H1 (cell line): ENCODE data around the gene ZMYM2. TPM values are rescaled to one million over a fixed set of nuclear protein-coding genes. Genes with fewer than 3 reads are reported as not detected.

ENCODE experiments used
- CEBPB ChIP-seq: IDR thresholded peaks from 2 replicates; pipeline ENCODE4 v1.6.1; 2012; ENCODE audit warnings: low read depth, low read length
- EZH2 ChIP-seq: fragments of 200-600 bp; sonication (generic); IDR thresholded peaks from 2 replicates; pipeline ENCODE4 v1.7.1; 2012; ENCODE audit warnings: low read depth, mild to moderate bottlenecking, moderate library complexity, low read length, inconsistent platforms; ENCODE audit not compliant: severe bottlenecking
- FOSL1 ChIP-seq: IDR thresholded peaks from 2 replicates; pipeline ENCODE4 v1.6.1; 2011; ENCODE audit warnings: mild to moderate bottlenecking, low read depth, low read length, moderate library complexity; ENCODE audit not compliant: insufficient read depth
- NRF1 ChIP-seq: IDR thresholded peaks from 2 replicates; pipeline ENCODE4 v1.6.1; 2011; ENCODE audit warnings: mild to moderate bottlenecking, low read depth, low read length, improper control_type of control experiment
- RAD21 ChIP-seq, 2 experiments: IDR thresholded peaks in 1 of 2; conservative IDR thresholded peaks in 1 of 2; 2 replicates each; pipeline ENCODE4 v1.6.1; 2011; ENCODE audit warnings: low read depth in 2 of 2, low read length in 2 of 2, improper control_type of control experiment in 1 of 2, inconsistent platforms in 1 of 2, mild to moderate bottlenecking in 1 of 2, moderate library complexity in 1 of 2
- SAP30 ChIP-seq: fragments of 300-600 bp; sonication (generic); IDR thresholded peaks from 2 replicates; pipeline ENCODE4 v1.7.1; 2012; ENCODE audit warnings: low read length, moderate library complexity, mild to moderate bottlenecking, inconsistent platforms; ENCODE audit not compliant: insufficient read depth, insufficient replicate concordance
- SP2 ChIP-seq: IDR thresholded peaks from 2 replicates; pipeline ENCODE4 v1.6.1; 2012; ENCODE audit warnings: mild to moderate bottlenecking, low read length, inconsistent platforms
- TAF1 ChIP-seq: IDR thresholded peaks from 2 replicates; pipeline ENCODE4 v1.6.1; 2011; ENCODE audit warnings: mild to moderate bottlenecking, low read depth, low read length
- TAF7 ChIP-seq: optimal IDR thresholded peaks from 2 replicates; pipeline ENCODE3; 2011; ENCODE audit warnings: low read depth, mild to moderate bottlenecking, inconsistent platforms, low read length, moderate library complexity, borderline replicate concordance
- TBP ChIP-seq: IDR thresholded peaks from 2 replicates; pipeline ENCODE4 v1.6.1; 2011; ENCODE audit warnings: low read depth, low read length, improper control_type of control experiment
- TEAD4 ChIP-seq: IDR thresholded peaks from 2 replicates; pipeline ENCODE4 v1.6.1; 2012; ENCODE audit warnings: low read depth, low read length, inconsistent platforms, mixed read lengths
- YY1 ChIP-seq: IDR thresholded peaks from 2 replicates; pipeline ENCODE4 v1.6.1; 2011; ENCODE audit warnings: low read depth, mild to moderate bottlenecking, low read length
- ZNF274 ChIP-seq: IDR thresholded peaks from 2 replicates; pipeline ENCODE4 v1.7.0; 2012; ENCODE audit warnings: low read length, borderline replicate concordance; ENCODE audit errors: extremely low read depth
- polyA plus RNA-seq, 7 experiments: library from polyadenylated mRNA; depleted of rRNA in 3 of 7; stranded (reverse) in 5 of 7; unstranded in 2 of 7; fragments of >200 nt in 5 of 7; fragments of 200-250 nt in 2 of 7; gene quantifications; 1 replicate in 5 of 7; 2 replicates in 1 of 7; 4 replicates in 1 of 7; pipeline versions ENCODE4 v1.2.1 to v1.2.3, GENCODE V29; 2011 to 2013; ENCODE audit warnings: missing spikeins in 2 of 7, mixed read lengths in 2 of 7
- total RNA-seq: library from RNA; stranded (reverse); fragmentation: NEBNext Ultra II Directional; extraction: Animal tissue kit (Norgen Biotek cat#: 25700); gene quantifications from 2 replicates; pipeline ENCODE4 v1.2.1, GENCODE V29; 2021
- TF ChIP-seq, protein P1 (sequence below): IDR thresholded peaks from 2 replicates; pipeline ENCODE4 v1.6.1; 2012; ENCODE audit warnings: inconsistent platforms
- TF ChIP-seq, protein P2 (sequence below): IDR thresholded peaks from 2 replicates; pipeline ENCODE4 v1.6.1; 2011; ENCODE audit warnings: low read depth, mild to moderate bottlenecking, low read length; ENCODE audit not compliant: insufficient read depth

Gene ZMYM2
- total and polyA plus RNA-seq, 2 of the 8 experiments (the other 6 are each of a cell fraction or from before 2014, with no cell fraction given) = 41.2 to 159 TPM

DNA sequence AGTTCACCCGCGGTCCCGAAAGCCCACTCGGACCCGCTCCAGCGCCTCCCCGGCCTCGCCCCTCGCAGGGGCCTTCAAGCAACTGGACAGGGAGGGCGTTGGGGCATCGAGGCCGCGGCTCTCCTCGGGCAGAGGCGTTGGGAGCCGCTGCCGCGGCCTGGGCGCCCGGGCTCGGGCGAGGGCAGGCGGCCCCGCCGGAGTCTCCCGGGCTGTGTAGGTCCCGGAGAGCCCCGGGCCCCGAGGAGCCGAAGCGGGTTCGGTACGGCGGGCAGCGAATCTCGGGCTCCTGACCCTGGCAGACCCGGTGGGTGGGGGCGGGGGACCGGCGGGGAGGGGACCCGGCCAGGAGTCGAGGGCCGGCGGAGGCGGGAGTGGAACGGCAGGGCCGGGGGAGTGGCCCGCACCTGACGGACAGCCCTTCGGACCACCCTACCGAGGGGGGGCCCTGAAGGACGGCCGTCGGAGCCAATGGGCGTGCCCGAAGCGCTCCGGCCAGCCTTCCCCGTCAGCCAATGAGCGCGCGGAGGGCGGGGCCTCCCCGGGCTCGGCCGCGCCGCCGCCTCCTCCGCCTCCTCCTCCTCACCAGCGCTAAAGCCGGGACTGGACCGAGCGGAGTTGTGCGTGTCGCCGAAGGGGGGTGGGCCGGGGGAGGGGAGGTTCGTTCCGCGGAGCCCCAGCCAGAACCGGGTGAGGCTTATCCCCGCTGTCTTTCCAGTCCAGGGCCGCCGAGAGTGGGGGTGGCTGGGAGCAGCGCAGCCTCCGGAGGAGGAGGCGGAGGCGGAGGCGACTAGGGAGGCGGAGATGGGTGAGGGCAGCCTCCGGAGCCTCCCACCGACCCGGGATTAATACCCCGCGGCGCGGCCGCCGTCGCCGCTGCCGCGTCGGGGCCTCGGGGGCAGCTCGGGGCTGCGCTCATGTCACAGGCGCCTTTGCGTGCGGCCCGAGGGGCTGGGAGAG is at the start of gene ZMYM2 (continued):
- TF ChIP-seq CEBPB = no peak
- no peak for TF ChIP-seq RAD21 (IDR thresholded peaks at IDR 0.05 in 1 of 2, conservative IDR thresholded peaks at IDR 0.05 in 1 of 2; ENCODE audit: low read depth in 2 of 2, low read length in 2 of 2)
- 0 out of 2 replicates have a peak, but pooled peaks have one; percentile 4 for TF ChIP-seq YY1
- TF ChIP-seq SAP30 = no peak
- no peak for TF ChIP-seq FOSL1
- peak; percentile 40 for TF ChIP-seq TBP
- no peak for TF ChIP-seq EZH2
- peak; percentile 68 for TF ChIP-seq TAF7
- TF ChIP-seq, protein P1, sequence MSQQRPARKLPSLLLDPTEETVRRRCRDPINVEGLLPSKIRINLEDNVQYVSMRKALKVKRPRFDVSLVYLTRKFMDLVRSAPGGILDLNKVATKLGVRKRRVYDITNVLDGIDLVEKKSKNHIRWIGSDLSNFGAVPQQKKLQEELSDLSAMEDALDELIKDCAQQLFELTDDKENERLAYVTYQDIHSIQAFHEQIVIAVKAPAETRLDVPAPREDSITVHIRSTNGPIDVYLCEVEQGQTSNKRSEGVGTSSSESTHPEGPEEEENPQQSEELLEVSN = no peak
- TF ChIP-seq TAF1 = peak; percentile 61
- no peak for TF ChIP-seq NRF1
- TF ChIP-seq, protein P2, sequence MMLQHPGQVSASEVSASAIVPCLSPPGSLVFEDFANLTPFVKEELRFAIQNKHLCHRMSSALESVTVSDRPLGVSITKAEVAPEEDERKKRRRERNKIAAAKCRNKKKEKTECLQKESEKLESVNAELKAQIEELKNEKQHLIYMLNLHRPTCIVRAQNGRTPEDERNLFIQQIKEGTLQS = no peak
- peak; percentile 81 for TF ChIP-seq SP2
- TF ChIP-seq TEAD4 = no peak
- TF ChIP-seq ZNF274 = no peak
